Measurements from ENCODE around the gene IFNA6.

- TF ChIP-seq POLR2AphosphoS5 (IDR thresholded peaks at IDR 0.05; ENCODE audit: low read depth) (no peak), REST (IDR thresholded peaks at IDR 0.05; ENCODE audit: insufficient replicate concordance, low read depth) (no peak), GABPA (IDR thresholded peaks at IDR 0.05; ENCODE audit: low read depth) (no peak), SPI1 (IDR thresholded peaks at IDR 0.05; ENCODE audit: borderline replicate concordance, low read depth) (no peak)
- TF ChIP-seq, protein P1, sequence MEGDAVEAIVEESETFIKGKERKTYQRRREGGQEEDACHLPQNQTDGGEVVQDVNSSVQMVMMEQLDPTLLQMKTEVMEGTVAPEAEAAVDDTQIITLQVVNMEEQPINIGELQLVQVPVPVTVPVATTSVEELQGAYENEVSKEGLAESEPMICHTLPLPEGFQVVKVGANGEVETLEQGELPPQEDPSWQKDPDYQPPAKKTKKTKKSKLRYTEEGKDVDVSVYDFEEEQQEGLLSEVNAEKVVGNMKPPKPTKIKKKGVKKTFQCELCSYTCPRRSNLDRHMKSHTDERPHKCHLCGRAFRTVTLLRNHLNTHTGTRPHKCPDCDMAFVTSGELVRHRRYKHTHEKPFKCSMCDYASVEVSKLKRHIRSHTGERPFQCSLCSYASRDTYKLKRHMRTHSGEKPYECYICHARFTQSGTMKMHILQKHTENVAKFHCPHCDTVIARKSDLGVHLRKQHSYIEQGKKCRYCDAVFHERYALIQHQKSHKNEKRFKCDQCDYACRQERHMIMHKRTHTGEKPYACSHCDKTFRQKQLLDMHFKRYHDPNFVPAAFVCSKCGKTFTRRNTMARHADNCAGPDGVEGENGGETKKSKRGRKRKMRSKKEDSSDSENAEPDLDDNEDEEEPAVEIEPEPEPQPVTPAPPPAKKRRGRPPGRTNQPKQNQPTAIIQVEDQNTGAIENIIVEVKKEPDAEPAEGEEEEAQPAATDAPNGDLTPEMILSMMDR (IDR thresholded peaks at IDR 0.05; ENCODE audit: insufficient read depth, low read length): no peak
Observed at GRCh38 chr9:21316032-21316842, 34.5 kb downstream of the IFNA6 start.

Data from HL-60 (cell line).